SK-N-MC (cell line): ENCODE data around the gene RIMBP2.

Source experiments
- DNase-seq: peaks from one replicate; pipeline ENCODE4 v3.0.0-alpha.2; 2011; ENCODE audit warnings: low read depth, low spot score
- H3K27ac ChIP-seq: fragments of 200-600 bp; sonication (generic); 2 replicates; pipeline ENCODE4 v1.5.1; 2016; ENCODE audit warnings: mixed run types
- H3K36me3 ChIP-seq: fragments of 200-600 bp; sonication (generic); 2 replicates; pipeline ENCODE4 v1.6.1; 2017; ENCODE audit warnings: antibody characterized with exemption, low read length, mixed read lengths; ENCODE audit not compliant: insufficient read depth
- H3K4me3 ChIP-seq: fragments of 200-600 bp; sonication (generic); 2 replicates; pipeline ENCODE4 v1.5.1; 2016
- H3K9ac ChIP-seq: fragments of 200-600 bp; sonication (generic); 2 replicates; pipeline ENCODE4 v1.8.0; 2017; ENCODE audit warnings: mixed run types, mixed read lengths; ENCODE audit not compliant: insufficient read length
- H3K9me3 ChIP-seq: fragments of 200-600 bp; sonication (generic); 2 replicates; pipeline ENCODE4 v1.6.1; 2017; ENCODE audit warnings: low read depth, mild to moderate bottlenecking, antibody characterized with exemption, low read length, moderate library complexity, mixed read lengths
- EZH2 ChIP-seq: fragments of 200-600 bp; sonication (generic); IDR thresholded peaks from one replicate; pipeline ENCODE4 v1.6.1; 2017; ENCODE audit warnings: antibody characterized with exemption
- FOXP2 ChIP-seq: optimal IDR thresholded peaks from 2 replicates; pipeline ENCODE3; 2011; ENCODE audit warnings: mild to moderate bottlenecking, moderate library complexity; ENCODE audit not compliant: insufficient read depth; ENCODE audit errors: extremely low read length, control extremely low read depth
- POLR2AphosphoS5 ChIP-seq: IDR thresholded peaks from 2 replicates; pipeline ENCODE4 v1.6.1; 2012; ENCODE audit warnings: mild to moderate bottlenecking, low read depth, low read length, borderline replicate concordance

RIMBP2 gene

GRCh38 chr12:130717752-130718151 lies 1.7 kb upstream of the RIMBP2 start:
- TF ChIP-seq EZH2 (no peak), FOXP2 (no peak), POLR2AphosphoS5 (no peak)
- Histone ChIP-seq H3K27ac (no peak overlapping the region), H3K36me3 (no peaks in the 10 kb centered on the region), H3K9ac (no peak overlapping the region), H3K9me3 (no peaks in the 10 kb centered on the region), H3K4me3 (no peak overlapping the region)
- DNase-seq, result no peak

DNA sequence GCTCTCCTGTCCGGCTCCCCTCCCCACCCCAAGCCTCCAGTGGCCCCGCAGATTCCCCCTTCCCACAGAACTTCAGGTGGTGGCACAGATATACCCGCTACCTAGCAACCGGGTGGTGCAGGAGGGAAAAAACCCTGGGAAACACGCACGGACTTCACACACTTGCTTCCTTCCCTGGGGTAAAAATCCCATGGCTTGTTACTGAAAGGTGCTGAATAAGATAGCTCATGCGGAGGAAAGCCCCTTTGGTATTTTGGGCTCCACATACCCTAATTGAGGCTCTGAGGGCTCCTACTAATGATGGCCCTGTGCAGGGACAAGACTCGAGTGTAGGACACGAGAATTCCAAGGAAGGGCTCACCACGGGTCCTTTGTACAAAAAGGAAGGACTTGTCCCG lies 869 bp upstream of the RIMBP2 start:
- no peaks in the 10 kb centered on the region for H3K9me3 ChIP-seq
- H3K4me3 ChIP-seq, result no peak overlapping the region
- no peak for DNase-seq
- TF ChIP-seq FOXP2 (no peak), EZH2 (no peak), POLR2AphosphoS5 (no peak)
- no peak overlapping the region for H3K27ac ChIP-seq
- H3K36me3 ChIP-seq, result no peaks in the 10 kb centered on the region
- no peak overlapping the region for H3K9ac ChIP-seq

- Histone ChIP-seq H3K36me3 (no peaks in the 10 kb centered on the region), H3K9ac (no peak overlapping the region), H3K4me3 (peak overlapping the region; percentile 66), H3K9me3 (no peaks in the 10 kb centered on the region), H3K27ac (no peak overlapping the region)
- DNase-seq, result no peak
- TF ChIP-seq FOXP2 (no peak), EZH2 (no peak), POLR2AphosphoS5 (no peak)
Observed at GRCh38 chr12:130715150-130715997, 725 bp downstream of the RIMBP2 start.

DNA sequence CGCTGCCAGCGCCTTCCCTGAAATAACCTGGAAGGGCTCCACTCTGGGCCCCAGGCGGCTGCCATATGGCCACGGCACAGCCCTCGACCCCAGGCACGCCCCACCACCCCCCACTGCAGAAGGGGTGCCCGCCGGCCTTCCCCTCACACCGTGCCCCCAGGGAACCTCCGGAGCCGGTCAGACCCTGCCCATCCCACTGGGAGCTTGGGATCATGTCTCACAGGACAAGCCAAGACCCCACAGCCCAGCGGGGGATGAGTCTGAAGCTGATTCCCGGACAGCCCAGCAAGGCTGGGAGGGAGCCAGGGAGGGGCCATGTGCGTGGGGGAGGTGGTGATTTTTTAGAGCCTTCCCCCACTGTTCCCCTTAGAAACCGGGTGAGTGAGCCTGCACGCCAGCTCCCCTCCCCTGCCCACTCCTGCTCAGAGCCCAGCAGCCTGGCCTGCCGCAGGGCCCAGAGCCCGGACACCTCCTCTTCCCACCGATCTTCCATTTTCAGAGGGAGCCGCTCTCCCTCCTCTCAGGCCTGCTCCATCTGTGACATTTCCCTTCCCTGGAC lies 1.4 kb downstream of the RIMBP2 start:
- TF ChIP-seq FOXP2, result no peak
- TF ChIP-seq EZH2, result no peak
- TF ChIP-seq POLR2AphosphoS5, result no peak
- DNase-seq, result no peak
- no peak overlapping the region for H3K27ac ChIP-seq
- no peak overlapping the region for H3K9ac ChIP-seq
- H3K9me3 ChIP-seq, result no peaks in the 10 kb centered on the region
- H3K4me3 ChIP-seq, result peak overlapping the region; percentile 66
- H3K36me3 ChIP-seq, result no peaks in the 10 kb centered on the region

GRCh38 chr12:130714091-130714590 lies 2.0 kb downstream of the RIMBP2 start:
- Histone ChIP-seq H3K27ac (no peak overlapping the region), H3K9ac (no peak overlapping the region), H3K4me3 (peak overlapping the region; percentile 66), H3K9me3 (no peaks in the 10 kb centered on the region), H3K36me3 (no peaks in the 10 kb centered on the region)
- no peak for DNase-seq
- TF ChIP-seq EZH2 (no peak), POLR2AphosphoS5 (no peak)

GRCh38 chr12:130713581-130713991 lies 2.5 kb downstream of the RIMBP2 start:
- peak overlapping the region; percentile 66; the same call in 1 of the 2 replicates for H3K4me3 ChIP-seq
- TF ChIP-seq FOXP2 (no peak), POLR2AphosphoS5 (no peak), EZH2 (no peak)
- no peaks in the 10 kb centered on the region for H3K36me3 ChIP-seq
- no peaks in the 10 kb centered on the region for H3K9me3 ChIP-seq
- no peak overlapping the region for H3K27ac ChIP-seq
- H3K9ac ChIP-seq, result no peak overlapping the region
- no peak for DNase-seq

DNA sequence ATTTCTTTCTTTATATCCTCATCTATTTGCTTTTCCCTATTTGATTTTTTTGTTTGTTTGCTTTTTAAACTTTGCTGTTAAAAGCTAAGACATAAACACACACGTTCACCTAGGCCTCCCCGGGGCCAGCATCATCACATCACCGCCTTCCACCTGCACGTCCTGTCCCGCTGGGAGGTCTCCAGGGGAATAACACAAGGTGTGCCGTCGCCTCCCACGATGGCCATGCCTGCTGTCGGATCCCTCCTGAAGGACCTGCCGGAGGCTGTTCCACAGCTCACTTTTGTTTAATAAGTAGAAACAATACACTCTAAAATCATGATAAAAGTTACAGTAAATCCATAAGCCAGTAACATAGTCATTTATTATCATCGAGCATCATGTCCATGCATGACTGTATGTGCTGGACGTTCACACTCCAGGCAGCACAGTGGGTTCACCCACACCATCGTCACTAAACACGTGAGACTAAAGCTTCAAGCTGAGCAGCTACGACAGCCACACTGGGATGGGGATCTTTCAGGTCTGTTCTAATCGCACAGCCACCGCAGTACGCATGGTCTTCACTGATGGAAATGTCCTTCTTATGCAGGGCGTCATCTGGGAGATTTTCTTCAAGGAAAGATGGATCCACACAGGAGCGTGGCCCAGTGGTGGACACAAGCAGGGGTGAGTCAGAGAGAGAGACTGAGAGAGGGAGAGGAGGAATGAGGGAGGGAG lies 3.6 kb downstream of the RIMBP2 start:
- no peaks in the 10 kb centered on the region for H3K36me3 ChIP-seq
- TF ChIP-seq FOXP2, result no peak
- TF ChIP-seq EZH2, result no peak
- no peak for TF ChIP-seq POLR2AphosphoS5
- DNase-seq, result no peak

DNA sequence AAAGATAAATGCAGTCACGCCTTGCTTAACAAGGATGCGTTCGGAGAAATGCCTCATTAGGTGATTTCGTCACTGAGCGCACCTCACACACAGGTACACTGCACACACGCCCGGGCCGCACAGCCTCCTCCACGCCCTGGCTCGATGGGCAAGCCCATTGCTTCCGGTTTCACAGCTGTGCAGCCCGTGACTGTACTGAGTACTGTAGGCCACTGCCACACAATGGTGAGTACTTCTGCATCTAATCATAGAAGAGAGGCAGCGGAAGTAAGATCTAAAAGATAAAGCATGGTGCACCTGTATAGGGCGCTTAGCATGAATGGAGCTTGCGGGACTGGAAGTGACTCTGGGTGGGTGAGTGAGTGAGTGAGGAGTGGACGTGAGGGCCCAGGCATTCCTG lies 4.3 kb downstream of the RIMBP2 start:
- no peak overlapping the region for H3K9ac ChIP-seq
- H3K9me3 ChIP-seq, result no peaks in the 10 kb centered on the region
- no peak for TF ChIP-seq EZH2
- TF ChIP-seq POLR2AphosphoS5, result no peak
- no peak for TF ChIP-seq FOXP2
- no peak overlapping the region for H3K27ac ChIP-seq
- DNase-seq, result no peak
- no peaks in the 10 kb centered on the region for H3K36me3 ChIP-seq
- no peak overlapping the region for H3K4me3 ChIP-seq

More for the DNA sequence above, 3.6 kb downstream of the RIMBP2 start:
- Histone ChIP-seq H3K9me3 (no peaks in the 10 kb centered on the region), H3K9ac (no peak overlapping the region), H3K4me3 (no peak overlapping the region), H3K27ac (no peak overlapping the region)
